Glutamatergic neuron (in vitro differentiated cells): ENCODE measurements around the gene RNF144A. TPM values are rescaled to one million over a fixed set of nuclear protein-coding genes. Genes with fewer than 3 reads are reported as not detected.

Source experiments
- DNase-seq: peaks from one replicate; pipeline ENCODE4 v3.0.0; 2022
- H3K27ac Mint-ChIP-seq: one replicate; pipeline ENCODE4 v1.8.0; 2020; ENCODE audit warnings: mild to moderate bottlenecking, mixed read lengths, inconsistent platforms; ENCODE audit not compliant: unreplicated experiment
- H3K27me3 Mint-ChIP-seq: one replicate; pipeline ENCODE4 v1.8.0; 2020; ENCODE audit warnings: mild to moderate bottlenecking, moderate library complexity, mixed read lengths, inconsistent platforms; ENCODE audit not compliant: unreplicated experiment
- H3K36me3 Mint-ChIP-seq: one replicate; pipeline ENCODE4 v1.8.0; 2020; ENCODE audit warnings: mild to moderate bottlenecking, mixed read lengths, inconsistent platforms; ENCODE audit not compliant: unreplicated experiment
- H3K4me1 Mint-ChIP-seq: one replicate; pipeline ENCODE4 v1.8.0; 2020; ENCODE audit warnings: mild to moderate bottlenecking, low read depth, mixed read lengths, inconsistent platforms; ENCODE audit not compliant: unreplicated experiment
- H3K4me3 Mint-ChIP-seq: one replicate; pipeline ENCODE4 v1.8.0; 2020; ENCODE audit warnings: mild to moderate bottlenecking, mixed read lengths, inconsistent platforms; ENCODE audit not compliant: unreplicated experiment
- H3K9me3 Mint-ChIP-seq: one replicate; pipeline ENCODE4 v1.8.0; 2020; ENCODE audit warnings: mild to moderate bottlenecking, moderate library complexity, mixed read lengths, inconsistent platforms; ENCODE audit not compliant: unreplicated experiment
- total RNA-seq: library from RNA; stranded (reverse); fragmentation: NEBNext Ultra II Directional; extraction: Animal tissue kit (Norgen Biotek cat#: 25700); gene quantifications from one replicate; pipeline ENCODE4 v1.2.1, GENCODE V29; 2021; ENCODE audit not compliant: unreplicated experiment
- TF ChIP-seq, protein P1 (sequence below): fragments of 200-600 bp; sonication (generic); IDR thresholded peaks from one replicate; pipeline ENCODE4 v1.5.0; 2021; ENCODE audit not compliant: partially characterized antibody, unreplicated experiment

RNF144A gene
- total RNA-seq, 1 donor from 2014 or later = 40.2 TPM

DNA sequence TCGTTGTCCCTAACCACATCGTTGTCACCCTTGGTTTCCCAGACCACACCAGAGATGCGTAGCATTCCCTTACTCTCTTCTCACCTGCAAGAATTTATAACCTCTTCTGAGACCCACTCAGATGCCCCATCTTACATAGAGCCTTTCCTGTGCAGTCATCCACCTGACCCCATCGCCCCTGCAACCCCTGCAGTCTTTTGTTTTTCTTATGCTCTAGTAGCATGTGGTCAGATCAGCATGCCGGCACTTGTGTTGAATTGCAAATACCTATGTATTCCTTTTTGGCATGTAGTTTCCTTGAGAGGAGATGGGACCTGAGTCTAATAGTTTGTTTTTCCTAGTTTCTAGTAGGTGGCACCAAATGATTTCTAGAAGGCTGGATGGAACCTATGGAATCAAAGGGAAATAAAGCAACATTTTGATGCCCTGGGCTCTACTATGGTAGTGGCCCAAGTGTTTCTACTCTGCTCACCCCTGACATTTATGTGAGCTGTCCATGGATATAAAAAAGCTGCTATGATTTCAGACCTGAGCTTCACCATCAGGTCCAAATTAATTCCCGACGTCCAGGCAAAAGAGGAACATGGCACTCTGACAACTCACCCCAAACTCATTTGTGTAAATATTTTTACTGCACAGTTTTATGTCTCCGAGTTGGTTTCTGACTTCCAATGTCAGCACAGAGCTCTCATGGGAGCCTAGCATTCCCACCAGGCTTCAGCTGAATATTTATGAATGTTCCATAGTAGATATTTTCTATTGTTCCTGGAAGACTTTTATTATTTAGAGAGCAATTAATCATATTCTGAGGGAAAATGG lies 143.6 kb downstream of the RNF144A start:
- peaks cover 10% of the 10 kb centered on the region for H3K9me3 Mint-ChIP-seq
- peak overlapping the region; percentile 81 for H3K27ac Mint-ChIP-seq
- H3K4me1 Mint-ChIP-seq = peaks cover 29% of the 10 kb centered on the region
- no peak overlapping the region for H3K4me3 Mint-ChIP-seq
- TF ChIP-seq, protein P1, sequence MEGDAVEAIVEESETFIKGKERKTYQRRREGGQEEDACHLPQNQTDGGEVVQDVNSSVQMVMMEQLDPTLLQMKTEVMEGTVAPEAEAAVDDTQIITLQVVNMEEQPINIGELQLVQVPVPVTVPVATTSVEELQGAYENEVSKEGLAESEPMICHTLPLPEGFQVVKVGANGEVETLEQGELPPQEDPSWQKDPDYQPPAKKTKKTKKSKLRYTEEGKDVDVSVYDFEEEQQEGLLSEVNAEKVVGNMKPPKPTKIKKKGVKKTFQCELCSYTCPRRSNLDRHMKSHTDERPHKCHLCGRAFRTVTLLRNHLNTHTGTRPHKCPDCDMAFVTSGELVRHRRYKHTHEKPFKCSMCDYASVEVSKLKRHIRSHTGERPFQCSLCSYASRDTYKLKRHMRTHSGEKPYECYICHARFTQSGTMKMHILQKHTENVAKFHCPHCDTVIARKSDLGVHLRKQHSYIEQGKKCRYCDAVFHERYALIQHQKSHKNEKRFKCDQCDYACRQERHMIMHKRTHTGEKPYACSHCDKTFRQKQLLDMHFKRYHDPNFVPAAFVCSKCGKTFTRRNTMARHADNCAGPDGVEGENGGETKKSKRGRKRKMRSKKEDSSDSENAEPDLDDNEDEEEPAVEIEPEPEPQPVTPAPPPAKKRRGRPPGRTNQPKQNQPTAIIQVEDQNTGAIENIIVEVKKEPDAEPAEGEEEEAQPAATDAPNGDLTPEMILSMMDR = no peak
- peaks cover 15% of the 10 kb centered on the region for H3K36me3 Mint-ChIP-seq
- H3K27me3 Mint-ChIP-seq = peaks cover 11% of the 10 kb centered on the region
- no peak for DNase-seq

- peaks cover 10% of the 10 kb centered on the region for H3K9me3 Mint-ChIP-seq
- peaks cover 15% of the 10 kb centered on the region for H3K36me3 Mint-ChIP-seq
- no peak overlapping the region for H3K27ac Mint-ChIP-seq
- DNase-seq = no peak
- H3K4me1 Mint-ChIP-seq = peaks cover 29% of the 10 kb centered on the region
- peaks cover 11% of the 10 kb centered on the region for H3K27me3 Mint-ChIP-seq
- TF ChIP-seq, protein P1 = no peak
- no peak overlapping the region for H3K4me3 Mint-ChIP-seq
Observed at GRCh38 chr2:7061450-7061789, 144.2 kb downstream of the RNF144A start.

DNA sequence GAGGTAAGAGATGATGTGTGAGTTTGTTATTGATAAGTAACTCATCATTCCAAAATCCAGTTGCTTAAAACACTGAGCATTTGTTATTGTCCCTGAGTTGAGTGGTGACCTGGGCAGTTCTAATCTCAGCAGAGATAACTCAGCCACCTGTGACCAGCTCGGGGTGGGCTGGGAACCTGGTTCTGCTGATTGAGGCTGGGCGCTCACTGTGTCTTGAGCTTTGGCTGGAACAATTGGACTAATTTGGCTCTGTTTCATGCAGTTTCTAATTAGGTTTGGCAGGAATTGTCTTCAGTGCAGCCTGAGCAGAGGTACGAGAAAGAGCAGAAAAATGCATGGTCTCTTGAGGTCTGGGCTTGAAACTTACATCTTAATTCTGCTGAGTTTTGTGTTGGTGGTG lies 144.7 kb downstream of the RNF144A start:
- Mint-ChIP-seq H3K9me3 (peaks cover 10% of the 10 kb centered on the region), H3K4me3 (no peak overlapping the region), H3K27ac (no peak overlapping the region), H3K36me3 (peaks cover 15% of the 10 kb centered on the region), H3K4me1 (peaks cover 29% of the 10 kb centered on the region), H3K27me3 (peaks cover 11% of the 10 kb centered on the region)
- DNase-seq = no peak
- TF ChIP-seq, protein P1 = no peak

DNA sequence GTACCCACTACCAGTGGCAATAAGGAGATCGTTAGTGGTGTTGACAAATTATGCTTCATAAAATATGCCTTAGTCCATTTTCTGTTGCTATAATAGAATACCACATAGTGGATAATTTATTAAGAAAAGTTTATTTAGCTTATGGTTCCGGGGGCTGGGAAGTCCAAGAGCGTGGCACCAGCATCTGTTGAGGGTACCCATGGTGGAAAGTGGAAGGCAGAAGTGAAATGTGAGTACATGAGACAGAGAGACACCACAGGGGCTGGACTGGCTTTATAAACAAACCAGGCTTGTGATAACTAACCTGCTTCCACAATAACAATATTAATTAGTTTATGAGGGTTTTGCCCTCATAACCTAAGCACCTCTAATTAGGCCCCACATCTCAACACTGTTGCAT lies 146.6 kb downstream of the RNF144A start:
- H3K4me1 Mint-ChIP-seq = peaks cover 29% of the 10 kb centered on the region
- H3K4me3 Mint-ChIP-seq = no peak overlapping the region
- TF ChIP-seq, protein P1 = no peak
- H3K9me3 Mint-ChIP-seq = peaks cover 10% of the 10 kb centered on the region
- no peak overlapping the region for H3K27ac Mint-ChIP-seq
- H3K27me3 Mint-ChIP-seq = peaks cover 11% of the 10 kb centered on the region
- peaks cover 20% of the 10 kb centered on the region for H3K36me3 Mint-ChIP-seq
- no peak for DNase-seq

- no peak overlapping the region for H3K4me3 Mint-ChIP-seq
- TF ChIP-seq, protein P1 = no peak
- H3K27ac Mint-ChIP-seq = no peak overlapping the region
- H3K9me3 Mint-ChIP-seq = no peaks in the 10 kb centered on the region
- no peaks in the 10 kb centered on the region for H3K4me1 Mint-ChIP-seq
- peaks cover 19% of the 10 kb centered on the region for H3K36me3 Mint-ChIP-seq
- H3K27me3 Mint-ChIP-seq = no peaks in the 10 kb centered on the region
- DNase-seq = no peak
Observed at GRCh38 chr2:7068457-7068856, 151.2 kb downstream of the RNF144A start.
